GM23248 (cell line): Measurements from ENCODE around the gene RTRAF. TPM values are rescaled to one million over a fixed set of nuclear protein-coding genes. Genes with fewer than 3 reads are reported as not detected.

ENCODE experiments used
- DNase-seq: peaks from one replicate; pipeline ENCODE4 v3.0.0-alpha.2; 2015
- H2AFZ ChIP-seq: fragments of 200-600 bp; sonication (generic); 2 replicates; pipeline ENCODE4 v1.6.1; 2016; ENCODE audit warnings: antibody characterized with exemption
- H3F3A ChIP-seq: fragments of 200-600 bp; sonication (generic); 2 replicates; pipeline ENCODE4 v1.6.1; 2016; ENCODE audit warnings: mild to moderate bottlenecking, antibody characterized with exemption, mixed run types; ENCODE audit not compliant: insufficient read depth
- H3K27ac ChIP-seq: fragments of 200-600 bp; sonication (generic); 2 replicates; pipeline ENCODE4 v1.5.1; 2016; ENCODE audit warnings: mild to moderate bottlenecking
- H3K27me3 ChIP-seq: fragments of 200-600 bp; sonication (generic); replicated peaks from 2 replicates; pipeline ENCODE4 v1.6.1; 2016; ENCODE audit warnings: mild to moderate bottlenecking; ENCODE audit not compliant: insufficient read depth
- H3K36me3 ChIP-seq: fragments of 200-600 bp; sonication (generic); 2 replicates; pipeline ENCODE4 v1.6.1; 2016; ENCODE audit warnings: low read depth, mild to moderate bottlenecking
- H3K4me1 ChIP-seq: fragments of 200-600 bp; sonication (generic); 2 replicates; pipeline ENCODE4 v1.6.1; 2016; ENCODE audit warnings: mild to moderate bottlenecking; ENCODE audit not compliant: insufficient read depth
- H3K4me2 ChIP-seq: fragments of 200-600 bp; sonication (generic); one replicate; pipeline ENCODE4 v1.6.1; 2016; ENCODE audit warnings: mild to moderate bottlenecking; ENCODE audit not compliant: unreplicated experiment
- H3K4me3 ChIP-seq: fragments of 200-600 bp; sonication (generic); 2 replicates; pipeline ENCODE4 v1.5.1; 2016; ENCODE audit warnings: mild to moderate bottlenecking
- H3K79me2 ChIP-seq: fragments of 200-600 bp; sonication (generic); 2 replicates; pipeline ENCODE4 v1.6.1; 2016; ENCODE audit warnings: mild to moderate bottlenecking; ENCODE audit not compliant: insufficient read depth
- H3K9ac ChIP-seq: fragments of 200-600 bp; sonication (generic); 2 replicates; pipeline ENCODE4 v1.6.1; 2016; ENCODE audit warnings: mild to moderate bottlenecking
- H3K9me2 ChIP-seq: fragments of 200-600 bp; sonication (generic); 2 replicates; pipeline ENCODE4 v1.6.1; 2016; ENCODE audit warnings: mixed run types, mild to moderate bottlenecking, moderate library complexity; ENCODE audit not compliant: insufficient read depth
- H3K9me3 ChIP-seq: fragments of 200-600 bp; sonication (generic); one replicate; pipeline ENCODE4 v1.6.1; 2017; ENCODE audit warnings: low read depth
- H4K20me1 ChIP-seq: fragments of 200-600 bp; sonication (generic); 2 replicates; pipeline ENCODE4 v1.6.0; 2016; ENCODE audit not compliant: insufficient read depth
- EZH2 ChIP-seq: fragments of 200-600 bp; sonication (generic); IDR thresholded peaks from 2 replicates; pipeline ENCODE4 v1.6.1; 2018; ENCODE audit warnings: antibody characterized with exemption, mild to moderate bottlenecking; ENCODE audit not compliant: insufficient read depth, poor library complexity, severe bottlenecking
- EZH2phosphoT487 ChIP-seq: fragments of 200-600 bp; sonication (generic); IDR thresholded peaks from 2 replicates; pipeline ENCODE4 v1.6.1; 2018; ENCODE audit warnings: antibody characterized with exemption, moderate library complexity, mild to moderate bottlenecking, low read depth; ENCODE audit not compliant: insufficient read depth
- WGBS, 2 experiments: methylation state at CpG; one replicate each; pipeline ENCODE4 v1.1.6; 2015 to 2017; ENCODE audit warnings: low lambda C conversion rate in 2 of 2, low coverage in 1 of 2; ENCODE audit errors: missing lambda C conversion rate in 2 of 2; 5-methylcytosine and 5-hydroxymethylcytosine counted together
- in situ Hi-C: fragments of 300-500 bp; cut with MboI; formaldehyde crosslinking; loops from 2 replicates; pipeline ENCODE4 v1.15.0; 2020
- polyA plus RNA-seq: library from polyadenylated mRNA; unstranded; fragments of >200 nt; fragmentation: Nextera tagmentation; extraction: Ambion mirVana; gene quantifications from 2 replicates; pipeline ENCODE4 v1.2.1, GENCODE V29; 2016
- total RNA-seq: library from RNA; depleted of rRNA; stranded (reverse); fragments of >200 nt; shearing (Covaris generic); gene quantifications from 2 replicates; pipeline ENCODE4 v1.2.3, GENCODE V29; 2014

RTRAF gene
- total and polyA plus RNA-seq, 2 experiments from 2014 or later: 99.9 to 270 TPM

DNA sequence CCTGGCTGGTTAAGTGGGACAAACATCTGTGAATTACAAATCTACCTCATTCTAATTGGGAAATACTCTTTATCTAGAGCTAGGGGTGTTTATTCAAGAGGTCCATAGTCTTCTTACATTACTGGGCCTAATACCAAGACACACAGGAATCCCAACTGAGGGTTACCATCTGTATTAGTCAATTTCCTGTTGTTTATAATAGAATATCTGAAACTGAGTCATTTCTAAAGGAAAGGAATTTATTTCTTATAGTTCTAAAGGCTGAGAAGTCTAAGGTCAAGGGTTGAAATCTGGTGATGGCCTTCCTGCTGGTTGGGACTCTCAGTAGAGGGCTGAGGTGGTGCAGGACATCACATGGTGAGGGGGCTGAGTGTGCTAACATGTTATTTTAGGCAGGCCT lies 36.0 kb downstream of the RTRAF start:
- no peaks in the 10 kb centered on the region for H3K9me3 ChIP-seq
- no peak overlapping the region; the same call in 1 of the 2 replicates for H3K9ac ChIP-seq
- H3K4me1 ChIP-seq: peaks cover 41% of the 10 kb centered on the region
- H2AFZ ChIP-seq: no peak overlapping the region
- peak overlapping the region; percentile 29 for H3K4me2 ChIP-seq
- peak overlapping the region; percentile 78 for H3K27ac ChIP-seq
- no peak overlapping the region for H3K4me3 ChIP-seq
- peak; percentile 90 for DNase-seq
- no peaks in the 10 kb centered on the region for H4K20me1 ChIP-seq
- H3F3A ChIP-seq: peaks cover 32% of the 10 kb centered on the region
- in situ Hi-C loops: no loop called here
- H3K9me2 ChIP-seq: no peaks in the 10 kb centered on the region
- H3K79me2 ChIP-seq: no peaks in the 10 kb centered on the region
- TF ChIP-seq EZH2 (no peak), EZH2phosphoT487 (no peak)
- H3K27me3 ChIP-seq: no peaks in the 10 kb centered on the region
- no peaks in the 10 kb centered on the region for H3K36me3 ChIP-seq

DNA sequence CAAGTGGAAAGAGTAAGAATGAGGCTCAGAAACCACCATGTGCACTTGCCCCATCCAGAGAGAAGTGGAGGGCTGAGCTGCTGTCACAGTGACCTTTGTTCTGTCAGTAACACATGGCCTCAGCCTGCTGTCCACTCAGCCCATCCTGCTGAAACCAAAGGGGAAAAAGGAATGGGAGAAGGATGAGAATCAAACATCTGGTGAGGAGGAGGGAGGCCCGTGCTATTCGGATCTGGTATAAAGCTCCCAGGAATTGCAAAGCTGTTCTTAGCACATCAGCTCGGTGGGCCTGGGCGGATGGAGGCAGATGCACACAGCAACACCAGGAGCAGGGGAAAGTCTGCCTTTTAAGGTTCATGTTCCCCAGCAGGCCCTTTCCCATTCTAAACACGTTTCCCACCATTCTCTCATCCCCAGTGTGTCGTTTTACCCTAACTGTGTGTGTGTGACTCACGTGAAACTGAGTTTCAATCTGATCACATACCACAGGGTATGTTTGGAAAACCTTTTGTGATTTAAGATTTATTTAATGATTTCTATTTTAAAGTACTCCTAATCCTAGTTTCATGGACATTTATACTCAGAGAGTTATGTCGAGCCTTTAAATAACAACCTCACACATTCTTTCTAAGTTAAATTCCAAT lies 36.8 kb downstream of the RTRAF start:
- WGBS, 2 experiments: 94 to 96% methylated on average over 8 of the region's 8 CpGs
- no peak overlapping the region for H3K4me3 ChIP-seq
- no peaks in the 10 kb centered on the region for H3K27me3 ChIP-seq
- no peak overlapping the region for H3K9ac ChIP-seq
- peak overlapping the region; percentile 61 for H3K27ac ChIP-seq
- H4K20me1 ChIP-seq: no peaks in the 10 kb centered on the region
- H3K9me3 ChIP-seq: no peaks in the 10 kb centered on the region
- H3F3A ChIP-seq: peaks cover 39% of the 10 kb centered on the region
- H3K9me2 ChIP-seq: no peaks in the 10 kb centered on the region
- TF ChIP-seq EZH2 (no peak), EZH2phosphoT487 (no peak)
- DNase-seq: no peak
- in situ Hi-C loops: no loop called here
- H3K4me2 ChIP-seq: no peak overlapping the region
- no peaks in the 10 kb centered on the region for H3K79me2 ChIP-seq
- no peaks in the 10 kb centered on the region for H3K36me3 ChIP-seq
- no peak overlapping the region for H2AFZ ChIP-seq
- peaks cover 46% of the 10 kb centered on the region for H3K4me1 ChIP-seq

DNA sequence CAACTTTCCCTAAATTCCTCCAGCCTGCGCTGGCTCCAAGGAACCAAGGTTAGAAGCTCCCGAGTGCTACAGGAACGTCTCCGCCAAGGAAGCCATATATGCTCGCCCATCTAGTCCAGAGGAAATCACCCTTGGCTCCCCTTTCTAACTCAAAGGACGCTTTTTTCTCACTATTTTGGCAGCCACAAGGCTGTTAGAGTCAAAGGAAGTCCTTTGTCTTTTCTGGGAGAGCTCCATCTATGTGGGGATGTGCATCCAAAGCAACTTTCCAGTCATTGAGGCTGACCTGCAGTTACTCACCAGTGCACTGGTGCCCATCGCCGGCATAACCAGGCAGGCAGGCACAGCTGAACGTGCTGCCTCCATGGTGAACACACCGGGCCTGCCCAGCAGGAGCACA lies 37.6 kb downstream of the RTRAF start:
- H3K9me2 ChIP-seq: no peaks in the 10 kb centered on the region
- H3F3A ChIP-seq: peaks cover 45% of the 10 kb centered on the region
- H3K4me3 ChIP-seq: no peak overlapping the region
- in situ Hi-C loops: no loop called here
- no peak for TF ChIP-seq EZH2phosphoT487
- no peak overlapping the region for H3K4me2 ChIP-seq
- 97 to 98% methylated on average over 10 of the region's 10 CpGs for WGBS, 2 experiments
- no peaks in the 10 kb centered on the region for H3K36me3 ChIP-seq
- no peak overlapping the region for H2AFZ ChIP-seq
- no peaks in the 10 kb centered on the region for H3K9me3 ChIP-seq
- DNase-seq: no peak
- H3K27me3 ChIP-seq: no peaks in the 10 kb centered on the region
- H3K79me2 ChIP-seq: no peaks in the 10 kb centered on the region
- H4K20me1 ChIP-seq: no peaks in the 10 kb centered on the region
- H3K27ac ChIP-seq: no peak overlapping the region
- H3K9ac ChIP-seq: no peak overlapping the region
- peaks cover 52% of the 10 kb centered on the region for H3K4me1 ChIP-seq

DNA sequence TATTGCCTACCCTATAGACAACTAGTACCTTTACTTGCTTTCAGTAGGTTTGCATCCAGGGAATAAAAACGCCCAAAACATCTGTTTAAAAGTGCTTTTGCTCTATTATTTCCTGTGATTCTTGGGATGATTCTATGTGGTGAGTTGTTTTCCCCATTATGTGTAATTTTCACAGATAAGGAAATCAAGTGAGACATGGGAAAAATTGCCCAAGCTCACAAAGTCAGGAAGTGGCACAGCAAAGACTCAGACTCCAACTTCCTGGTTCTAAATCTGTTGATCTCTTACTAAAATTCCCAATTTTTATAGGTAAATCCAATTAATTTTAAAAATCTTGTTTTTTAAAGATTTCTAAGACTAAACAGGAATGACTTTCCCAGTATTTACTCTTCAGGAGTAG lies 40.5 kb downstream of the RTRAF start:
- Histone ChIP-seq H2AFZ (no peak overlapping the region), H3K4me2 (peak overlapping the region; percentile 16), H3K4me3 (no peak overlapping the region), H3K9me3 (no peaks in the 10 kb centered on the region), H3K27ac (peak overlapping the region; percentile 32), H3K36me3 (no peaks in the 10 kb centered on the region), H3K9ac (no peak overlapping the region), H3F3A (peaks cover 55% of the 10 kb centered on the region), H3K4me1 (peaks cover 55% of the 10 kb centered on the region), H3K79me2 (no peaks in the 10 kb centered on the region), H3K9me2 (no peaks in the 10 kb centered on the region), H4K20me1 (no peaks in the 10 kb centered on the region), H3K27me3 (no peaks in the 10 kb centered on the region)
- no peak for TF ChIP-seq EZH2
- TF ChIP-seq EZH2phosphoT487: no peak
- 27 to 30% methylated on average over 1 of the region's 1 CpG for WGBS, 2 experiments
- in situ Hi-C loops: no loop called here
- peak; percentile 65 for DNase-seq

DNA sequence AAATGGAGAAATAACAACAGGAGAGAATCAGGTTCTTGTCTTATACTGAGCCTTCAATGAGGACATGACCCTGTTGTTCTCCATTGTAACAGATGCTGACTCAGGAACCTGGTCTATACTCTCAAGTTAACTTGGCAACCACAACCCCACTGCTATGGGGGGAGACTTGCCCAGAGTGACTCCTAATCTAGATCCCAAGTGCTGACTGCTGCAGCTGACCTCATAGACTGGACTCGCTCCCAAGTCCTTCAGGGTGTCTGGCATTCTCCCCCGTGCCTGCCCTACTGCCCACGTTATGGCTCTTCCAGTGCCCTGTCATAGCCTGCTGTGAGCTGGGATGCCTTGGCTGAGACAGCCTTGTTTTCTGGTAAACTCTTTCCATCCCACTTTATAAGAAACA lies 42.4 kb downstream of the RTRAF start:
- peaks cover 43% of the 10 kb centered on the region for H3K4me1 ChIP-seq
- H3K36me3 ChIP-seq: peaks cover 4% of the 10 kb centered on the region; the same call in 1 of the 2 replicates
- H3K9me3 ChIP-seq: no peaks in the 10 kb centered on the region
- H3K79me2 ChIP-seq: no peaks in the 10 kb centered on the region
- WGBS, 2 experiments: 0 to 2% methylated on average over 3 of the region's 3 CpGs
- H3K27ac ChIP-seq: peak overlapping the region; percentile 98
- no peak overlapping the region for H2AFZ ChIP-seq
- DNase-seq: peak; percentile 98
- no peaks in the 10 kb centered on the region for H3K9me2 ChIP-seq
- H3K4me2 ChIP-seq: peak overlapping the region; percentile 73
- H3K4me3 ChIP-seq: peak overlapping the region; percentile 50
- no peaks in the 10 kb centered on the region for H4K20me1 ChIP-seq
- in situ Hi-C loops: no loop called here
- peaks cover 48% of the 10 kb centered on the region for H3F3A ChIP-seq
- H3K9ac ChIP-seq: peak overlapping the region; percentile 80
- TF ChIP-seq EZH2: no peak
- TF ChIP-seq EZH2phosphoT487: no peak
- no peaks in the 10 kb centered on the region for H3K27me3 ChIP-seq
